ENCODE results near the gene FBP1.

Gene FBP1

GRCh38 chr9:94631599-94631998 lies 7.7 kb downstream of the FBP1 start:
- DNase-seq (ENCODE audit: low read depth) = no peak
- TF ChIP-seq, protein P1, sequence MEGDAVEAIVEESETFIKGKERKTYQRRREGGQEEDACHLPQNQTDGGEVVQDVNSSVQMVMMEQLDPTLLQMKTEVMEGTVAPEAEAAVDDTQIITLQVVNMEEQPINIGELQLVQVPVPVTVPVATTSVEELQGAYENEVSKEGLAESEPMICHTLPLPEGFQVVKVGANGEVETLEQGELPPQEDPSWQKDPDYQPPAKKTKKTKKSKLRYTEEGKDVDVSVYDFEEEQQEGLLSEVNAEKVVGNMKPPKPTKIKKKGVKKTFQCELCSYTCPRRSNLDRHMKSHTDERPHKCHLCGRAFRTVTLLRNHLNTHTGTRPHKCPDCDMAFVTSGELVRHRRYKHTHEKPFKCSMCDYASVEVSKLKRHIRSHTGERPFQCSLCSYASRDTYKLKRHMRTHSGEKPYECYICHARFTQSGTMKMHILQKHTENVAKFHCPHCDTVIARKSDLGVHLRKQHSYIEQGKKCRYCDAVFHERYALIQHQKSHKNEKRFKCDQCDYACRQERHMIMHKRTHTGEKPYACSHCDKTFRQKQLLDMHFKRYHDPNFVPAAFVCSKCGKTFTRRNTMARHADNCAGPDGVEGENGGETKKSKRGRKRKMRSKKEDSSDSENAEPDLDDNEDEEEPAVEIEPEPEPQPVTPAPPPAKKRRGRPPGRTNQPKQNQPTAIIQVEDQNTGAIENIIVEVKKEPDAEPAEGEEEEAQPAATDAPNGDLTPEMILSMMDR (conservative IDR thresholded peaks at IDR 0.05; ENCODE audit: low read depth, low read length) = no peak
- no peak overlapping the region for H3K4me3 ChIP-seq (ENCODE audit: low read depth, low read length)

- H3K4me3 ChIP-seq (ENCODE audit: low read depth, low read length) = no peak overlapping the region
- no peak for DNase-seq (ENCODE audit: low read depth)
- TF ChIP-seq, protein P1 (conservative IDR thresholded peaks at IDR 0.05; ENCODE audit: low read depth, low read length) = no peak
Measured at GRCh38 chr9:94630833-94631232, 8.5 kb downstream of the FBP1 start.

DNA sequence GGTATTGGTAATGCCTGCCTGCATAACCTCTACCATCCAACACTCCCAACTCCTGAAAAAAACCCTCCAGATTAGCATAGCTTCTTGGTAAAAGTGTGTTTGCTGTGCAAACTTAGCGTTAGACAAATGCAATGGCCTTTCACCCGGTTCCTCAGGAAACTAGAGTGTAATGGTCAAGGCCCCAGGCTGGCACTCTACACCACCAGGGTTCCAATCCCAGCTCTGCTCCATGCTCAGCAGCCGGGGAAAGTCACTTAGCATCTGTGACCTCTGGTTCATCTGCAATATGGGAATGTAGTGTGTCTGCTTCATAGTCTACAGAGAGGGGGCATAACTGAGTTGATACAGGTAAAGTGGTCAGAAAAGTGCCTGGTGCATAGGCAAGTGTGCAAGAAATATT lies 9.0 kb downstream of the FBP1 start:
- no peak overlapping the region for H3K4me3 ChIP-seq (ENCODE audit: low read depth, low read length)
- TF ChIP-seq, protein P1 (conservative IDR thresholded peaks at IDR 0.05; ENCODE audit: low read depth, low read length) = no peak
- no peak for DNase-seq (ENCODE audit: low read depth)

DNA sequence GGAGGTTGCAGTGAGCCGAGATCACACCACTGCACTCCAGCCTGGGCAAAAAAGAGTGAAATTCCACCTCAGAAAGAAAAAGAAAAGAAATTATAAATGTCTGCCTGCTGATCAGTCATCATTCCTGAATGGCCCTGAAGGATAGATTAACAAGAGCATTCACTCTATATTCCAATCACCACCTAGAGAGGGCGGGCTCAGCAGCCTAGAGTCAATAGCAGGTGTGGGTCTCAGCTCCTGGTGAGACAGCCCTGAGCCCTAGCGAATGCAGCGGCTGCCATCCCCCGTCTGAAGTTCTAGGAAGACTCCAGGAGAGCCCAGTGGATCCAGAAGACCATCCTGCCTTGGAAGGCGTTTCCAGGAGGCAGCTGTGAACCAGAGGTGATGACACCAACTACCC lies 12.0 kb downstream of the FBP1 start:
- TF ChIP-seq, protein P1 (conservative IDR thresholded peaks at IDR 0.05; ENCODE audit: low read depth, low read length) = no peak
- no peak overlapping the region for H3K4me3 ChIP-seq (ENCODE audit: low read depth, low read length)
- no peak for DNase-seq (ENCODE audit: low read depth)

GRCh38 chr9:94625835-94626234 lies 13.5 kb downstream of the FBP1 start:
- no peak for DNase-seq (ENCODE audit: low read depth)
- H3K4me3 ChIP-seq (ENCODE audit: low read depth, low read length) = no peak overlapping the region
- TF ChIP-seq, protein P1 (conservative IDR thresholded peaks at IDR 0.05; ENCODE audit: low read depth, low read length) = no peak

- no peak overlapping the region for H3K4me3 ChIP-seq (ENCODE audit: low read depth, low read length)
- no peak for DNase-seq (ENCODE audit: low read depth)
- TF ChIP-seq, protein P1 (conservative IDR thresholded peaks at IDR 0.05; ENCODE audit: low read depth, low read length) = no peak
Measured at GRCh38 chr9:94624629-94625028, 14.7 kb downstream of the FBP1 start.

- H3K4me3 ChIP-seq (ENCODE audit: low read depth, low read length) = no peak overlapping the region
- peak; percentile 46 for DNase-seq (ENCODE audit: low read depth)
- TF ChIP-seq, protein P1 (conservative IDR thresholded peaks at IDR 0.05; ENCODE audit: low read depth, low read length) = peak; percentile 61
Measured at GRCh38 chr9:94623253-94623652, 16.1 kb downstream of the FBP1 start.
